Raji (cell line): ENCODE measurements around the gene TRIM46.
A peak's percentile ranks its signal among the peaks of the same experiment; 100 is the strongest.

ENCODE experiments used
- POLR2A ChIP-seq: IDR thresholded peaks from 2 replicates; pipeline ENCODE4 v1.6.1; 2011; ENCODE audit warnings: low read depth, low read length, control low read depth; ENCODE audit not compliant: insufficient read depth

The TRIM46 gene

DNA sequence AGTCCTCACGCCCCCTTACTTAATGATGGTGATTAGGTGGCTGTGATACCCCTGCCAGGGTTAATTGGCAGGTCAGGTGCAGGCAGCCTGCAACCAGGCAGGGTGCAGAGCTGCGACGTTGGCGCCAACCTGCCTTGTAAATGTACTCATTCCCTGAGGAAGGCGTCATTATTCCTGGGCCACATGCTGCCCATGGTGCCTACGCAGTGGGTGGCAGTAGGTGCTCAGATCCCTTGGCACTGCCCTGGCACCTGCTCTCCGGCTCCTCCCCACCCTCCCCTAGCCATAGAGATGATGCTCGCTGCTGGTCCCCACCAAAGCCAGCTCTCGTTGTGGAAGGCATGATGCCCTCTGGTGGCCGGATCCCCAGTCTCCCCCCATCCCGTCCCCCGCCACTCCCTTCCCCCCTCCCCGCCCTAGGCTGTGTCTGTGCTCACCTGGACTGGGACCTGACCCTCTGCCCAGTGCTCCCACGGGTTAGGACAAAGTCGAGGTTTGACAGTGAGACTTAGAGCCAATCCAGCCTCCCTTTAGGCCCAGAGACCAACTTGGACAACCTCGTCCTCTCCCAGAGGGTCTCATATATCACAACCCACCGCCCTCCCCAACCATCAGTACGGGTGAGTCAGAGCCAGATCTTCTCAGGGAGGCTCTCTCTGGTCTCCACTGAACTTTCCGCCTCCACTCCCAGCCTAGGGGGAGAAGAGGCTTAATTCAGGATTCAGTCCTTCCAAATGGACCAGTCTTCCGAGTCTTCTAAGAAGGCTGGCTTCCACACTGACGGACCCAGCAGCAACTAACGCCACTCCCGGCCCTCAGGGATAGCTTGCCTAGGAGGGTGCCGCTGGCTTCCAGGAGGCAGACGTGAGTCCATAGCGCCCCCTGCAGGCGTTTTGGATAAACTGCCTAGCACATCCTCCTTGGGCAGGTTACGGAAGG lies 6.2 kb upstream of the TRIM46 start:
- TF ChIP-seq POLR2A: peak; percentile 57

GRCh38 chr1:155168105-155168445 lies 5.6 kb upstream of the TRIM46 start:
- TF ChIP-seq POLR2A: 0 out of 2 replicates have a peak, but pooled peaks have one; percentile 15

DNA sequence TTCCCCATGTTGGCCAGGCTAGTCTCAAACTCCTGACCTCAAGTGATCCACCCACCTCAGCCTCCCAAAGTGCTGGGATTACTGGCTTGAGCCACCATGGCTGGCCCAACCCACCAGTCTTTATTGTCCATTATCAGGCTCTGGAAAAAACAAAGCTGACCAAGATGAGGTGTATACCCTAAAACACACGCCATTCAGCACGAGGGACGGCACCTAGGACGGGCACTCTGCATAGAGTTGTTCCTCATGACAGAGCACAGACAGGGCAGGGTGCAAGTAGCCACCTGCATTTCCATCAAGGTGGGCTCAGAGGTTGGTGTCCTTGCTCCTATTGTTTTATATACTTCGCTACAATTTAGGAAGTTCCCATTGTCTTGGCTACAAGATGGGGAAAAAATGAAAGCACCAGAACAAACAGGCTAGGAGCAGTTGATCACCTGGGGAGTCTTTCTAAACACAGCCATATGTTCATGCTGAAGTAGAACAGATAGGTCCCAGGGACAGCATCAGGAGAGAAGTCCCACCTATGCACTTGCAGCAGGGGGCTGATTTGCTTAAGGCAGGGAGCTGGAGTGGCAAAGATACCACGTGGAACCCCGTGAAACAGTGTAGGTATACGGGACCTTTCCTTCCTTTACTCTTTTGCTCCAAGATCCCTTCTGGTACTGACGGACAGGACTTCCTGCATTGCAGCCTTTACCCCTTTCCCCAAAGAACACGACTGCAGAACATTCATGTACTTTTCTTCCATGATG lies 5.0 kb upstream of the TRIM46 start:
- 0 out of 2 replicates have a peak, but pooled peaks have one; percentile 20 for TF ChIP-seq POLR2A

GRCh38 chr1:155169541-155169940 lies 4.1 kb upstream of the TRIM46 start:
- TF ChIP-seq POLR2A: no peak

DNA sequence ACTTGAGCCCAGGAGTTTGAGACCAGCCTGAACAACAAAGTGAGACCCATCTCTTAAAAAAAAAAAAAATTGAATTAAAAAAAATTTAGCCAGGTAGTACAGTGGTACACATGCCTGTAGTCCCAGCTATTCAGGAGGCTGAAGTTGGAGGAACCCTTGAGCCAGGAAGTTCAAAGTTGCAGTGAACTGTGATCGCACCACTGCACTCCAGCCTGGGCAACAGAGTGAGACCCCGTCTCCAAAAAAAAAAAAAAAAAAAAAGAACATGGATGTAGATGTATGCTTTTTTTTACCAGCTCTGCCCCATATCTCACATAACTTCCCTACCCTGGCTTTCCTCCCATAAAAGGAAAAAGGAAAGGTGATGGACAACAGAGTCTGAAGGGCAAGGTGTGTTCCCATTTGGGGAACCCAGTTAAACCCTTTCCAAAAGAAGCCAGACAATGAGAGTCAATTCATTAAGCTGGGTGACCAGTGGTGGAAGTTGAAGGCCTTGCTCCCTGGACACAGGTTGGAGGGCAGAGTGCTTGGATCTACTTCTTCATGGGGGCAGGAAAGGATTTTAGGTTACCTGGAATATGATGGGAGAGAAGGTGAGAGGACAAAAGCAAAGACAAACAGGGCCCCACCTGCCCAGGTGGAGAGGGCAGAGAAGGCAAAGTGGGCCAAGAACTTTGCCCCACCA lies 3.4 kb upstream of the TRIM46 start:
- no peak for TF ChIP-seq POLR2A

GRCh38 chr1:155170806-155171205 lies 2.8 kb upstream of the TRIM46 start:
- no peak for TF ChIP-seq POLR2A

DNA sequence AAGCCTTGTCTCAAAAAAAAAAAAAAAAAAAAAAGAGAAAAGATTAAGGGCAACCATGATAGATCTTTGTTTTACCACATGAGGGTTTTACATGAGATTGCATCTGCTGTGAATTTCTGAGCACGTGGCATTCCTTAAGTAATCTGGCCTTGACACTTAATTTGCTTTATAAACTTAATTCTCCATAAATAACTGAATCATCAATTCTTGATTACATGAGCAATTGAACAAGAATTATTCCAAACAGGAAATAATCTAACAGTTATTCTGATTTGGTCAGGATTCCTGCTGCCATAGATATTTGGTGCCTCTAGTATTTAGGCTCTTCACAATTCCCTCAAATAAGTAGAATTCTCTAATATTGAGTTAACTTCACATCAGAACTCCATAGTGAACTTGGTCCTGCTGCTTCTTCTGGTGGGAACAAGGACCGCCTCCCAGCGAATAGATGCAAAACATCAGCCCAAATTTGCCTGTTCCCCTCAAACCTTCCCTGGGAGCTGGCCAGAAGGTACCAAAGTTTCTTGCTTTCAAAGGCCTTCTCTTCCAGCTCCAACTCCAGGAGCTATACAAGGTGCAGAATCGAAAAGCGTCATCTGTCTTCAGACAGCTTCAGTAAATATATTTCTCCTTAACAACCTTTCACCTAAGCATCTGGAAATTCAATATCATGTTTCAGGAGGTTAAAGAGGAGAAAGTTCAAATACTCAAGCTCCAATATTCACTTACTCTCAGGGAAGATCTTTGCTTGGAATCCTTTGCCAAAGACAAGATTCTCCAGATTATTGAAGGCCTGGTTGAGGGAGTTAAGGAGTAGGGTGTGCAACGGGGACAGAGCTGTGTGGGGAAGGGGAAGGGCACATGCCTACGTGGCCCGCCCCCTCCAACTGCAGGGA lies 1.6 kb upstream of the TRIM46 start:
- TF ChIP-seq POLR2A: no peak

- peak; percentile 91 for TF ChIP-seq POLR2A
Measured at GRCh38 chr1:155172732-155173477, 744 bp upstream of the TRIM46 start, which contains the start of gene KRTCAP2. KRTCAP2 (minus strand) TSS chr1:155173304; CDS start chr1:155173224, 80 bp downstream.

DNA sequence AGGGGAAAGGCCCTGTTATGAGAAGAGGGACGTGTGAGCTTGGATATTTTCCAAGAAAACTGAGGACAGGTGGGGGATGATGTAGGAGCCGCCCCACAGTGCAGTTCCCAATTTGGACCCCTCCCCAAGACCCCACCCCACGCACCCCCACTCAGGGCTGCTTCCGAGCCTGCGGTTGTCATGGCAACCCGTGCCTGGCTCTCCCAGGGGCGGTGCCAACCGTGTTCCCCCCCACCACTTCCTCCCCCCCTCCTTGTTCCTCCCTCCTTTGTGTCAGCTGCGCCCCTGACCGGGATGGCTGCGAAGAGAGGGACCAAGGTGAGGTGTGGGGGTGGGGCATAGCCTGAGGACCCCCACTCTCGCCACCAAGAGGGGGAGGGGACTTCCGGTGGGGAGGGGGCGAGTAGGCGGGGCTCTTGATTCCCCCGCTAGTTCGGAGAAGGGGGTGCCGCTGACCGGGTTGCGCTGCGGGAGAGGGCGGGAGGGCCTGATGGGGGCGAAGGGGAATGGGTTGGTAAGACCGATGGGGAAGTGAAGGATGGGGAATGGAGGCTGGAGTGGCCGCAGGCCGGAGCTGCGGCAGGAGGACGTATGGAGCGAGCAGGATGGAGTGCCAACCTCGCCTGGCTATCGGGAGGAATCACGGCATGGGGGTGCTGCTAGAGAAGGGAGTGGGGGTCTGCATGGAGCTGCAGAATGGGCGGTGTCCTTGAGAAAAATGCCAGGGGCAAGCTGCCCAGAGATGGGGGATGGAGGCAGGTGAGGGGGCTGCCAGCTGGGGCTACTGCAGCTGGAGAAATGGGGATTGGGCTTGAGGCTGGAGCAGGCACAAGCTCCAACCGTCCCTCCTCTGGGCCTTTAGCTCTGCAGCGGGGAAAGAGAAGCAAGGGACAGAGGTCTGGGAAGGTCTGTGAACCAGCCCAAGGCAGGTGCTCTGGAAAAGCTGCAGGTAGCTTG lies 953 bp downstream of the TRIM46 start:
- TF ChIP-seq POLR2A: no peak

- TF ChIP-seq POLR2A: no peak
Measured at GRCh38 chr1:155175281-155175926, 1.8 kb downstream of the TRIM46 start.

DNA sequence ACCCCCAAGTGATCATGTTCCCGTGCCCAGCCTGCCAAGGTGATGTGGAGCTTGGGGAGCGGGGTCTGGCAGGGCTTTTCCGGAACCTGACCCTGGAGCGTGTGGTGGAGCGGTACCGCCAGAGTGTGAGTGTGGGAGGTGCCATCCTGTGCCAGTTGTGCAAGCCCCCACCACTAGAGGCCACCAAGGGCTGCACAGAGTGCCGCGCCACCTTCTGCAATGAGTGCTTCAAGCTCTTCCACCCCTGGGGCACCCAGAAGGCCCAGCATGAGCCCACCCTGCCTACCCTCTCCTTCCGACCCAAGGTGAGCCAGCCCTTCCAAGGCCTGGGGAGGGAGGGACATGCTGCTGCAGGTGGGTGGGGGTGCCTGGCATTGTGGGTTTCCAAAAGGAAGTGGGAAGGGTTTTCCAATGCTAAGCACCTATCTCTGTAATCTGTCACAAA lies 2.3 kb downstream of the TRIM46 start:
- no peak for TF ChIP-seq POLR2A

DNA sequence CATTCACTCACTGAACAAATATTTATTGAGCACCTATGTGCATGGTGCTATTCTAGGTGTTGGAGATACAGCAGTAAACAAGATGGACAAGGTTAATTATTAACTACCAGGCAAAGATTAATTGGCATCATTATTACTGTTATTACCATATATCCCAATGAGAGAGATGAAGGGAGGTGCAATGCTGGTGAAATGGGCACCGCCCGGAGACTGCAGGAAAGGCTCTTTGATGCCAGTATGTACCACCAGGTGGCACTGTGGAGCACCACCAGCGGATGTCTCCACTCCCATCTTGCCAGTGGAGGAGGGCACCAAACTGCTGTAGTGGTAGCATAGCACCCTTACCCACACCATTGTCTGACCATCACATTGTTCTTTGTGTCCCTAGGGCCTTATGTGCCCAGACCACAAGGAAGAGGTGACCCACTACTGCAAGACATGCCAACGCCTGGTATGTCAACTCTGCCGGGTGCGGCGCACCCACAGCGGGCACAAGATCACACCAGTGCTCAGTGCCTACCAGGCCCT lies 3.0 kb downstream of the TRIM46 start:
- TF ChIP-seq POLR2A: peak; percentile 30; the same call in 1 of the 2 replicates
